ENCODE results near the gene NAV2. TPM values are rescaled to one million over a fixed set of nuclear protein-coding genes. Genes with fewer than 3 reads are reported as not detected.

NAV2 gene
- polyA plus RNA-seq, 3 donors, result not detected

DNA sequence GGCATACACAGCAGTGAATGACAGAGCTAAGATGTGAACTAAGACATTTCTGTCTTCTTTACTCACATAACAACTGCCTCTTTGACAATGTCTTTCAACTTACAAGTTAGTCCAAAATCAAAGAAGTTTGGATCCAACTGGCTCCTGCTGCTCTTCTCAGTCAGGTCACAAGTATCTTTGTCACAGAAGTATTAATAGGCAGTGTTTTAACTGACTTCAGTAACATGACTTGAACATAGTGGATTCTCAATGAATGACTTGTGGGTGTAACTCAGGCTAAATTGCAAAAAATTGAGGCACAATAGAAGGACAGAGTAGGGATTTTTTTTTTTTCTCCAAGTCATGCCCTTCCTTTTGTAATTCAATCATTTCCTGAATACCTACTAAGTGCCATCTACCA lies 425.0 kb downstream of the NAV2 start:
- TF ChIP-seq, protein P1, sequence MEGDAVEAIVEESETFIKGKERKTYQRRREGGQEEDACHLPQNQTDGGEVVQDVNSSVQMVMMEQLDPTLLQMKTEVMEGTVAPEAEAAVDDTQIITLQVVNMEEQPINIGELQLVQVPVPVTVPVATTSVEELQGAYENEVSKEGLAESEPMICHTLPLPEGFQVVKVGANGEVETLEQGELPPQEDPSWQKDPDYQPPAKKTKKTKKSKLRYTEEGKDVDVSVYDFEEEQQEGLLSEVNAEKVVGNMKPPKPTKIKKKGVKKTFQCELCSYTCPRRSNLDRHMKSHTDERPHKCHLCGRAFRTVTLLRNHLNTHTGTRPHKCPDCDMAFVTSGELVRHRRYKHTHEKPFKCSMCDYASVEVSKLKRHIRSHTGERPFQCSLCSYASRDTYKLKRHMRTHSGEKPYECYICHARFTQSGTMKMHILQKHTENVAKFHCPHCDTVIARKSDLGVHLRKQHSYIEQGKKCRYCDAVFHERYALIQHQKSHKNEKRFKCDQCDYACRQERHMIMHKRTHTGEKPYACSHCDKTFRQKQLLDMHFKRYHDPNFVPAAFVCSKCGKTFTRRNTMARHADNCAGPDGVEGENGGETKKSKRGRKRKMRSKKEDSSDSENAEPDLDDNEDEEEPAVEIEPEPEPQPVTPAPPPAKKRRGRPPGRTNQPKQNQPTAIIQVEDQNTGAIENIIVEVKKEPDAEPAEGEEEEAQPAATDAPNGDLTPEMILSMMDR (IDR thresholded peaks at IDR 0.05), result no peak
- H3K9me3 ChIP-seq (replicated peaks in 1 of 2; ENCODE audit: control insufficient read depth in 1 of 2, insufficient read depth in 1 of 2, low read length in 2 of 2), result no peaks in the 10 kb centered on the region
- H3K36me3 ChIP-seq (replicated peaks in 1 of 2; ENCODE audit: control insufficient read depth in 1 of 2, insufficient read depth in 2 of 2, low read length in 2 of 2), result no peaks in the 10 kb centered on the region
- no peaks in the 10 kb centered on the region for H4K20me1 ChIP-seq (ENCODE audit: insufficient read depth, low read length)
- Mint-ChIP-seq H3K9me3 (peaks cover 0 to 4% (median 0%) of the 10 kb centered on the region in 7 donors), H3K4me1 (peaks cover under 1% of the 10 kb centered on the region), H3K36me3 (no peaks in the 10 kb centered on the region), H3K4me3 (no peak overlapping the region), H3K27me3 (ENCODE audit: low read depth in 3 of 3) (peaks cover 16 to 17% (median 16%) of the 10 kb centered on the region in 3 donors), H3K27ac (no peak overlapping the region)
- H3K27me3 ChIP-seq (ENCODE audit: control insufficient read depth in 2 of 2, insufficient read depth in 2 of 2, low read length in 2 of 2), result peaks cover 9 to 14% of the 10 kb centered on the region in 2 donors
- H3K4me3 ChIP-seq (replicated peaks in 1 of 3; ENCODE audit: low read depth in 2 of 3, low read length in 3 of 3), result no peak overlapping the region
- H3K4me2 ChIP-seq (replicated peaks; ENCODE audit: extremely low read depth, low read length, poor library complexity, severe bottlenecking), result no peak overlapping the region
- DNase-seq, result no peak
- intact Hi-C loops (cut with micrococcal nuclease), result loop anchor here in 1 of 2 donors (10.0 kb wide), 1 partner anchor 183 kb away; no protein-coding TSS in a partner anchor
- no peaks in the 10 kb centered on the region for H3K4me1 ChIP-seq (ENCODE audit: control insufficient read depth in 1 of 2, insufficient read depth in 2 of 2, low read length in 2 of 2)
- no peak overlapping the region for H2AFZ ChIP-seq (ENCODE audit: insufficient read depth, low read depth, low read length, poor library complexity, severe bottlenecking)
- H3K27ac ChIP-seq (ENCODE audit: low read depth in 1 of 2, low read length in 2 of 2), result no peak overlapping the region
- no peaks in the 10 kb centered on the region for H3K79me2 ChIP-seq (ENCODE audit: insufficient read depth, low read length)
- no peak overlapping the region for H3K9ac ChIP-seq (ENCODE audit: insufficient read depth, low read length, poor library complexity, severe bottlenecking)

GRCh38 chr11:20138707-20139106 lies 426.1 kb downstream of the NAV2 start:
- no peak overlapping the region for H3K9ac ChIP-seq (ENCODE audit: insufficient read depth, low read length, poor library complexity, severe bottlenecking)
- H2AFZ ChIP-seq (ENCODE audit: insufficient read depth, low read depth, low read length, poor library complexity, severe bottlenecking), result no peak overlapping the region
- H3K9me3 ChIP-seq (replicated peaks in 1 of 2; ENCODE audit: control insufficient read depth in 1 of 2, insufficient read depth in 1 of 2, low read length in 2 of 2), result no peaks in the 10 kb centered on the region
- Mint-ChIP-seq H3K36me3 (no peaks in the 10 kb centered on the region), H3K27me3 (ENCODE audit: low read depth in 3 of 3) (peaks cover 12 to 16% (median 15%) of the 10 kb centered on the region in 3 donors), H3K4me3 (peak overlapping the region in 1 of 2 donors; percentile 32), H3K27ac (no peak overlapping the region), H3K9me3 (peaks cover 0 to 4% (median 0%) of the 10 kb centered on the region in 7 donors), H3K4me1 (no peaks in the 10 kb centered on the region)
- H3K79me2 ChIP-seq (ENCODE audit: insufficient read depth, low read length), result no peaks in the 10 kb centered on the region
- H3K36me3 ChIP-seq (replicated peaks in 1 of 2; ENCODE audit: control insufficient read depth in 1 of 2, insufficient read depth in 2 of 2, low read length in 2 of 2), result no peaks in the 10 kb centered on the region
- H3K4me1 ChIP-seq (ENCODE audit: control insufficient read depth in 1 of 2, insufficient read depth in 2 of 2, low read length in 2 of 2), result no peaks in the 10 kb centered on the region
- no peaks in the 10 kb centered on the region for H4K20me1 ChIP-seq (ENCODE audit: insufficient read depth, low read length)
- TF ChIP-seq, protein P1 (IDR thresholded peaks at IDR 0.05), result no peak
- no peak overlapping the region for H3K4me2 ChIP-seq (replicated peaks; ENCODE audit: extremely low read depth, low read length, poor library complexity, severe bottlenecking)
- WGBS (ENCODE audit: insufficient coverage), result 100% methylated on average over 1 of the region's 4 CpGs
- H3K27me3 ChIP-seq (ENCODE audit: control insufficient read depth in 2 of 2, insufficient read depth in 2 of 2, low read length in 2 of 2), result peaks cover 9 to 10% of the 10 kb centered on the region in 2 donors
- no peak overlapping the region for H3K4me3 ChIP-seq (replicated peaks in 1 of 3; ENCODE audit: low read depth in 2 of 3, low read length in 3 of 3)
- no peak overlapping the region for H3K27ac ChIP-seq (ENCODE audit: low read depth in 1 of 2, low read length in 2 of 2)
- no peak for DNase-seq
- intact Hi-C loops (cut with micrococcal nuclease), result loop anchor here in 1 of 2 donors (10.0 kb wide), 1 partner anchor 184 kb away; no protein-coding TSS in a partner anchor

Data from CD14-positive monocyte (primary cell).